Small intestine (tissue), 16 donors: ENCODE measurements around the gene CSH2. TPM values are rescaled to one million over a fixed set of nuclear protein-coding genes. Genes with fewer than 3 reads are reported as not detected.
"Not testable (repeated sequence)": the region's sequence is repeated elsewhere in the genome, so short reads cannot be mapped to it uniquely, and the experiment has no call there.

ENCODE experiments used
- DNase-seq, 2 donors: peaks; one replicate each; pipeline versions ENCODE4 v3.0.0 to v3.0.0-alpha.2; 2013
- FAIRE-seq: peaks from 2 replicates; lab custom pipeline; 2012; peaks lifted over from hg19 to GRCh38; lab: Jason Lieb, UNC
- H3K27ac ChIP-seq, 3 donors: one replicate each; pipeline ENCODE4 v1.5.1; 2013; ENCODE audit warnings: low read length in 2 of 3, mild to moderate bottlenecking in 2 of 3, control low read depth in 1 of 3, inconsistent platforms in 1 of 3, low read depth in 1 of 3, moderate library complexity in 1 of 3
- H3K27me3 ChIP-seq, 3 donors: one replicate each; pipeline ENCODE4 v1.6.1; 2013; ENCODE audit warnings: low read length in 3 of 3, inconsistent platforms in 1 of 3; ENCODE audit not compliant: control insufficient read depth in 3 of 3, insufficient read depth in 3 of 3
- H3K36me3 ChIP-seq, 3 donors: one replicate each; pipeline ENCODE4 v1.6.1; 2013; ENCODE audit warnings: low read length in 3 of 3, inconsistent platforms in 1 of 3, low read depth in 1 of 3, mild to moderate bottlenecking in 1 of 3, moderate library complexity in 1 of 3; ENCODE audit not compliant: control insufficient read depth in 3 of 3, insufficient read depth in 2 of 3
- H3K4me1 ChIP-seq, 3 donors: one replicate each; pipeline ENCODE4 v1.6.1; 2013; ENCODE audit warnings: low read length in 2 of 3, inconsistent platforms in 1 of 3, low read depth in 1 of 3, mild to moderate bottlenecking in 1 of 3, moderate library complexity in 1 of 3; ENCODE audit not compliant: control insufficient read depth in 3 of 3, insufficient read depth in 2 of 3
- H3K4me3 ChIP-seq, 3 donors: one replicate each; pipeline ENCODE4 v1.5.1; 2013; ENCODE audit warnings: low read length in 3 of 3, control low read depth in 1 of 3, inconsistent platforms in 1 of 3, low read depth in 1 of 3, mild to moderate bottlenecking in 1 of 3, moderate library complexity in 1 of 3
- H3K9me3 ChIP-seq, 2 donors: one replicate each; pipeline ENCODE4 v1.6.1; 2013; ENCODE audit warnings: low read depth in 1 of 2, low read length in 1 of 2; ENCODE audit not compliant: control insufficient read depth in 2 of 2, insufficient read depth in 1 of 2
- WGBS, 3 donors: extraction: QIAGEN DNeasy Blood & Tissue Kit; methylation state at CpG; one replicate each; pipeline ENCODE4 v1.1.7; 2013; 5-methylcytosine and 5-hydroxymethylcytosine counted together
- long read RNA-seq, 10 donors: transcript quantifications; one replicate each; lab custom pipeline, GENCODE V29; 2026
- polyA plus RNA-seq, 4 donors: library from polyadenylated mRNA; stranded (reverse) in 3 of 4; unstranded in 1 of 4; fragments of 200-250 nt in 3 of 4; fragments of 120-200 nt in 1 of 4; gene quantifications; one replicate each; pipeline versions ENCODE4 v1.2.1 to v1.2.3, GENCODE V29; 2013
- donor health status: healthy with polysubstance abuse.
- donor health status: control.
- donor health status: control.
- donor health status: Bipolar disorder and iron deficiency.
- donor health status: healthy.

CSH2 gene
- polyA plus RNA-seq, result under 1 TPM in 1 of 4 donors, not detected in 3; 0.32 TPM
- long read RNA-seq, donor 1, result 0 reads
- long read RNA-seq, donor 2, result 0 reads
- long read RNA-seq, donor 3, result 0 reads
- long read RNA-seq, donor 4, result 0 reads
- long read RNA-seq, donor 5, result 0 reads
- long read RNA-seq, donor 6, result 0 reads
- long read RNA-seq, donor 7, result 0 reads
- long read RNA-seq, donor 8, result 0 reads
- long read RNA-seq, donor 9, result 0 reads
- long read RNA-seq, donor 10, result 0 reads

- not testable (repeated sequence) for FAIRE-seq, H3K4me1 ChIP-seq, H3K27ac ChIP-seq, H3K9me3 ChIP-seq, H3K27me3 ChIP-seq, H3K36me3 ChIP-seq, DNase-seq, H3K4me3 ChIP-seq
- 77 to 85% (median 81%) methylated on average over 4 to 7 of the region's 7 CpGs for WGBS, 3 donors
Measured at GRCh38 chr17:63873577-63873976, at the start of gene CSH2. Gene CSH2, minus strand, starts transcription at chr17:63873677. Its CDS starts 63 bp downstream, at chr17:63873614.

GRCh38 chr17:63922402-63922801 lies 48.9 kb upstream of the CSH2 start:
- WGBS, 3 donors, result 72 to 81% (median 74%) methylated on average over 9 of the region's 9 CpGs
- H3K4me3 ChIP-seq, H3K36me3 ChIP-seq, H3K9me3 ChIP-seq, H3K27ac ChIP-seq, H3K4me1 ChIP-seq, DNase-seq, FAIRE-seq: not testable (repeated sequence)
- peaks cover 0 to 14% (median 0%) of the 10 kb centered on the region in 3 donors for H3K27me3 ChIP-seq

- H3K9me3 ChIP-seq, FAIRE-seq, DNase-seq, H3K4me3 ChIP-seq, H3K4me1 ChIP-seq, H3K27ac ChIP-seq, H3K36me3 ChIP-seq: not testable (repeated sequence)
- 83 to 87% (median 84%) methylated on average over 5 of the region's 5 CpGs for WGBS, 3 donors
- peaks cover 0 to 14% (median 0%) of the 10 kb centered on the region in 3 donors for H3K27me3 ChIP-seq
Measured at GRCh38 chr17:63920779-63921178, 47.3 kb upstream of the CSH2 start.

- not testable (repeated sequence) for FAIRE-seq, H3K9me3 ChIP-seq, H3K4me1 ChIP-seq, DNase-seq, H3K27ac ChIP-seq, H3K36me3 ChIP-seq, H3K4me3 ChIP-seq
- WGBS, 3 donors, result 70 to 86% (median 80%) methylated on average over 6 of the region's 6 CpGs
- peaks cover 0 to 14% (median 0%) of the 10 kb centered on the region in 3 donors for H3K27me3 ChIP-seq
Measured at GRCh38 chr17:63920050-63920449, 46.6 kb upstream of the CSH2 start.

GRCh38 chr17:63919311-63919723 lies 45.8 kb upstream of the CSH2 start:
- no peaks in the 10 kb centered on the region for H3K36me3 ChIP-seq
- H3K27ac ChIP-seq, result no peak overlapping the region
- FAIRE-seq (no peak), DNase-seq (peak; percentile 66 to 78)
- H3K9me3 ChIP-seq, result no peaks in the 10 kb centered on the region
- WGBS, 3 donors, result 37 to 46% (median 42%) methylated on average over 8 of the region's 8 CpGs
- no peak overlapping the region for H3K4me3 ChIP-seq
- peaks cover 0 to 14% (median 0%) of the 10 kb centered on the region in 3 donors for H3K27me3 ChIP-seq
- no peaks in the 10 kb centered on the region for H3K4me1 ChIP-seq

GRCh38 chr17:63918789-63919305 lies 45.4 kb upstream of the CSH2 start, which contains the start of gene GH1:
Gene GH1, minus strand, starts transcription at chr17:63918839. Its CDS starts 63 bp downstream, at chr17:63918776.
- H3K4me3 ChIP-seq, FAIRE-seq, H3K9me3 ChIP-seq, H3K4me1 ChIP-seq, H3K36me3 ChIP-seq, DNase-seq, H3K27ac ChIP-seq: not testable (repeated sequence)
- peaks cover 0 to 14% (median 0%) of the 10 kb centered on the region in 3 donors for H3K27me3 ChIP-seq
- WGBS, 3 donors, result 51 to 59% (median 57%) methylated on average over 9 to 10 of the region's 10 CpGs

- 48 to 57% (median 55%) methylated on average over 10 of the region's 10 CpGs for WGBS, 3 donors
- no peak for DNase-seq
Measured at GRCh38 chr17:63918305-63918704, 44.8 kb upstream of the CSH2 start.

GRCh38 chr17:63917646-63918045 lies 44.2 kb upstream of the CSH2 start:
- DNase-seq (no peak), FAIRE-seq (no peak)
- no peaks in the 10 kb centered on the region for H3K9me3 ChIP-seq
- no peaks in the 10 kb centered on the region for H3K4me1 ChIP-seq
- WGBS, 3 donors, result 70 to 82% (median 74%) methylated on average over 13 of the region's 13 CpGs
- peaks cover 0 to 14% (median 0%) of the 10 kb centered on the region in 3 donors for H3K27me3 ChIP-seq
- no peaks in the 10 kb centered on the region for H3K36me3 ChIP-seq
- H3K4me3 ChIP-seq, result no peak overlapping the region
- no peak overlapping the region for H3K27ac ChIP-seq

More at GRCh38 chr17:63918305-63918704, 44.8 kb upstream of the CSH2 start:
- H3K4me1 ChIP-seq, result no peaks in the 10 kb centered on the region
- H3K36me3 ChIP-seq, result no peaks in the 10 kb centered on the region
- FAIRE-seq, result no peak
- no peak overlapping the region for H3K27ac ChIP-seq
- H3K4me3 ChIP-seq, result no peak overlapping the region
- peaks cover 0 to 14% (median 0%) of the 10 kb centered on the region in 3 donors for H3K27me3 ChIP-seq
- H3K9me3 ChIP-seq, result no peaks in the 10 kb centered on the region
